IMR-90 (cell line): ENCODE measurements around the gene PAQR7. TPM values are rescaled to one million over a fixed set of nuclear protein-coding genes. Genes with fewer than 3 reads are reported as not detected.
A peak's percentile ranks its signal among the peaks of the same experiment; 100 is the strongest.

Experiments used
- ATAC-seq: fragments of 200-7000 bp; cut with Tn5 transposase; 2 replicates; pipeline ENCODE4 v1.9.1; 2020; ENCODE audit warnings: low read depth, mild to moderate bottlenecking, moderate library complexity
- BruUV-seq: library from RNA; stranded (reverse); fragments of 400-500 nt; replicated peaks from 2 replicates; lab custom pipeline; 2021; lab: Mats Ljungman, UMichigan
- CTCF ChIA-PET: fragments of 300-600 bp; formaldehyde crosslinking; extraction: SDS; loops from one replicate; lab custom pipeline; 2021; ENCODE audit warnings: antibody characterized with exemption; lab: Yijun Ruan, JAX
- POLR2A ChIA-PET: fragments of 300-600 bp; sonication (Branson Sonifier 250); formaldehyde crosslinking; loops from one replicate; lab custom pipeline; 2022; ENCODE audit warnings: antibody characterized with exemption; ENCODE audit not compliant: unreplicated experiment; lab: Charles Lee
- DNase-seq: peaks from one replicate; pipeline ENCODE4 v3.0.0; 2013
- H2AFZ ChIP-seq: replicated peaks from 2 replicates; pipeline ENCODE3; 2013; ENCODE audit warnings: low read length, mild to moderate bottlenecking; ENCODE audit not compliant: poor library complexity
- H2AK5ac ChIP-seq: 2 replicates; pipeline ENCODE4 v1.6.1; 2013; ENCODE audit warnings: low read depth, low read length, inconsistent platforms
- H2AK9ac ChIP-seq: replicated peaks from 2 replicates; pipeline ENCODE3; 2013; ENCODE audit warnings: mild to moderate bottlenecking, low read depth, low read length, moderate library complexity; ENCODE audit not compliant: poor library complexity
- H2BK120ac ChIP-seq: 2 replicates; pipeline ENCODE4 v1.6.1; 2013; ENCODE audit warnings: low read depth, low read length, inconsistent platforms
- H2BK15ac ChIP-seq: 3 replicates; pipeline ENCODE4 v1.6.1; 2013; ENCODE audit warnings: low read depth, low read length, inconsistent platforms
- H2BK20ac ChIP-seq: 2 replicates; pipeline ENCODE4 v1.6.1; 2013; ENCODE audit warnings: low read depth, mild to moderate bottlenecking, inconsistent platforms, low read length, moderate library complexity
- H2BK5ac ChIP-seq: 2 replicates; pipeline ENCODE4 v1.6.1; 2013; ENCODE audit warnings: mild to moderate bottlenecking, low read depth, low read length, inconsistent platforms; ENCODE audit not compliant: poor library complexity, severe bottlenecking
- H3K14ac ChIP-seq: replicated peaks from 2 replicates; pipeline ENCODE4 v1.6.1; 2013; ENCODE audit warnings: low read depth, low read length, inconsistent platforms
- H3K18ac ChIP-seq: 2 replicates; pipeline ENCODE4 v1.6.1; 2013; ENCODE audit warnings: low read depth, low read length, control low read depth
- H3K23ac ChIP-seq: 2 replicates; pipeline ENCODE4 v1.6.1; 2013; ENCODE audit warnings: low read depth, low read length, inconsistent platforms
- H3K27ac ChIP-seq: 2 replicates; pipeline ENCODE4 v1.5.1; 2013; ENCODE audit warnings: mild to moderate bottlenecking, control low read depth, low read length; ENCODE audit not compliant: insufficient read depth
- H3K27me3 ChIP-seq: 2 replicates; pipeline ENCODE4 v1.6.1; 2013; ENCODE audit warnings: low read length; ENCODE audit not compliant: control insufficient read depth, insufficient read depth
- H3K36me3 ChIP-seq: 2 replicates; pipeline ENCODE4 v1.6.1; 2013; ENCODE audit warnings: low read length, mixed read lengths; ENCODE audit not compliant: control insufficient read depth, insufficient read depth
- H3K4ac ChIP-seq: 2 replicates; pipeline ENCODE4 v1.6.1; 2013; ENCODE audit warnings: low read depth, low read length, inconsistent platforms
- H3K4me1 ChIP-seq: 2 replicates; pipeline ENCODE4 v1.6.1; 2013; ENCODE audit warnings: low read length, mixed read lengths; ENCODE audit not compliant: control insufficient read depth, insufficient read depth
- H3K4me2 ChIP-seq: 2 replicates; pipeline ENCODE4 v1.6.1; 2013; ENCODE audit warnings: low read depth, mild to moderate bottlenecking, control low read depth, low read length, moderate library complexity
- H3K4me3 ChIP-seq: 2 replicates; pipeline ENCODE4 v1.5.1; 2013; ENCODE audit warnings: low read depth, mild to moderate bottlenecking, control low read depth, low read length, moderate library complexity; ENCODE audit not compliant: insufficient read depth
- H3K56ac ChIP-seq: 2 replicates; pipeline ENCODE4 v1.6.1; 2013; ENCODE audit warnings: low read length, inconsistent platforms; ENCODE audit not compliant: insufficient read depth; ENCODE audit errors: extremely low read depth
- H3K79me1 ChIP-seq, 2 experiments: 2 replicates each; pipeline ENCODE4 v1.6.1; 2013; ENCODE audit warnings: low read length in 2 of 2, inconsistent platforms in 1 of 2, low read depth in 1 of 2
- H3K9ac ChIP-seq: 2 replicates; pipeline ENCODE4 v1.6.1; 2013; ENCODE audit warnings: low read depth, low read length, control low read depth
- H3K9me1 ChIP-seq: 2 replicates; pipeline ENCODE4 v1.6.1; 2013; ENCODE audit warnings: low read length, inconsistent platforms; ENCODE audit not compliant: insufficient read depth
- H3K9me3 ChIP-seq: 2 replicates; pipeline ENCODE4 v1.6.1; 2013; ENCODE audit warnings: low read length; ENCODE audit not compliant: control insufficient read depth, insufficient read depth
- H4K20me1 ChIP-seq: 2 replicates; pipeline ENCODE4 v1.6.1; 2013; ENCODE audit warnings: low read length, inconsistent platforms; ENCODE audit not compliant: insufficient read depth
- H4K5ac ChIP-seq: 2 replicates; pipeline ENCODE4 v1.6.1; 2013; ENCODE audit warnings: mild to moderate bottlenecking, low read depth, low read length, control low read depth
- H4K8ac ChIP-seq, 2 experiments: 2 replicates each; pipeline ENCODE4 v1.6.1; 2013; ENCODE audit warnings: low read depth in 2 of 2, low read length in 2 of 2, control low read depth in 1 of 2, inconsistent platforms in 1 of 2
- H4K91ac ChIP-seq: 2 replicates; pipeline ENCODE4 v1.6.1; 2013; ENCODE audit warnings: low read depth, low read length, inconsistent platforms; ENCODE audit not compliant: insufficient read depth
- CHD1 ChIP-seq: IDR thresholded peaks from 2 replicates; pipeline ENCODE4 v1.6.1; 2012; ENCODE audit warnings: low read depth, low read length, improper control_type of control experiment
- RAD21 ChIP-seq: IDR thresholded peaks from 2 replicates; pipeline ENCODE4 v1.6.1; 2012; ENCODE audit warnings: low read length, improper control_type of control experiment
- RCOR1 ChIP-seq: IDR thresholded peaks from 2 replicates; pipeline ENCODE4 v1.6.1; 2012; ENCODE audit warnings: mild to moderate bottlenecking, low read length, improper control_type of control experiment; ENCODE audit not compliant: insufficient replicate concordance
- WGBS, 2 experiments: methylation state at CpG; one replicate each; pipeline versions ENCODE4 v1.1.5 to v1.1.7; 2013; ENCODE audit warnings: missing lambda C conversion rate in 2 of 2; ENCODE audit not compliant: insufficient read length in 1 of 2; ENCODE audit errors: extremely low coverage in 2 of 2; 5-methylcytosine and 5-hydroxymethylcytosine counted together
- dilution Hi-C: fragments of 300-500 bp; cut with HindIII; formaldehyde crosslinking; loops from one replicate; pipeline ENCODE4 v1.14.3; 2018; ENCODE audit warnings: low sequenced_read_pairs; ENCODE audit not compliant: unreplicated experiment
- in situ Hi-C: fragments of 300-500 bp; cut with MboI; formaldehyde crosslinking; loops from 3 replicates; pipeline ENCODE4 v1.14.3; 2019; ENCODE audit warnings: low sequenced_read_pairs, inconsistent platforms, mixed read lengths
- intact Hi-C: fragments of 100-400 bp; cut with micrococcal nuclease; formaldehyde crosslinking; loops from 2 replicates; pipeline ENCODE4 v1.10.0; 2022
- polyA plus RNA-seq, 3 experiments: library from polyadenylated mRNA; depleted of rRNA; stranded (reverse); fragments of >200 nt; gene quantifications; 2 replicates each; pipeline ENCODE4 v1.2.3, GENCODE V29; 2012; ENCODE audit warnings: low replicate concordance in 1 of 3
- total RNA-seq: library from RNA; depleted of rRNA; stranded (reverse); fragments of >200 nt; gene quantifications from 2 replicates; pipeline ENCODE4 v1.2.3, GENCODE V29; 2012

Gene PAQR7
- total and polyA plus RNA-seq, 2 of the 4 experiments (the other 2 are of a cell fraction), result 9.0 to 12.9 TPM

GRCh38 chr1:25867210-25867991 lies 8.1 kb downstream of the PAQR7 start:
- CTCF ChIA-PET, result interaction anchor here (0.9 kb wide), 1 partner anchor 27 kb away, joined by 8 read pairs; no protein-coding TSS in a partner anchor
- in situ Hi-C loops, result no loop called here
- H2BK5ac ChIP-seq, result no peak overlapping the region

More at GRCh38 chr1:25867210-25867991, 8.1 kb downstream of the PAQR7 start:
- no peak overlapping the region for H3K18ac ChIP-seq
- DNase-seq (no peak), ATAC-seq (peak; percentile 51)
- TF ChIP-seq CHD1 (no peak), RAD21 (no peak), RCOR1 (no peak)
- peaks cover 25 to 29% of the 10 kb centered on the region in 2 experiments for H3K79me1 ChIP-seq
- H3K36me3 ChIP-seq, result peaks cover 34% of the 10 kb centered on the region
- H3K14ac ChIP-seq, result no peak overlapping the region
- no TSS peak for BruUV-seq
- intact Hi-C loops (no loop called here), dilution Hi-C loops (no loop called here)
- peaks cover 3% of the 10 kb centered on the region for H3K4me1 ChIP-seq
- no peaks in the 10 kb centered on the region for H3K9me3 ChIP-seq
- no peak overlapping the region for H4K8ac ChIP-seq
- no peak overlapping the region for H3K4me2 ChIP-seq
- H4K5ac ChIP-seq, result no peak overlapping the region
- H4K91ac ChIP-seq, result no peak overlapping the region
- WGBS, 2 experiments, result 84% methylated on average over 6 of the region's 9 CpGs; no CpG with 5 or more reads in 1 of the 2 experiments
- H3K9ac ChIP-seq, result no peak overlapping the region
- no peak overlapping the region for H3K27ac ChIP-seq
- H2AFZ ChIP-seq, result peak overlapping the region; percentile 19
- no peak overlapping the region for H3K4ac ChIP-seq
- no peaks in the 10 kb centered on the region for H3K27me3 ChIP-seq
- H2AK9ac ChIP-seq, result peak overlapping the region; percentile 63
- H2BK15ac ChIP-seq, result no peak overlapping the region
- POLR2A ChIA-PET, result interaction anchor here (0.5 kb wide), 1 partner anchor 130 kb away, joined by 4 read pairs; the partner anchor contains the start of gene PAFAH2
- H3K4me3 ChIP-seq, result no peak overlapping the region
- H4K20me1 ChIP-seq, result peaks cover 8% of the 10 kb centered on the region; the same call in 1 of the 2 replicates
- no peak overlapping the region for H3K56ac ChIP-seq
- H3K23ac ChIP-seq, result no peak overlapping the region
- no peak overlapping the region for H2BK20ac ChIP-seq
- peaks cover 4% of the 10 kb centered on the region for H3K9me1 ChIP-seq
- no peak overlapping the region for H2BK120ac ChIP-seq
- no peak overlapping the region for H2AK5ac ChIP-seq
